T-helper 1 cell treated with Interleukin-12 subunit alpha and Interleukin-12 subunit beta and Interleukin-4 antibody, amounts not matched to agents 30 ng/mL and 1 ng/mL, for 36 hours (primary cell): ENCODE measurements around the gene FIBCD1. TPM values are rescaled to one million over a fixed set of nuclear protein-coding genes. Genes with fewer than 3 reads are reported as not detected.
"Not testable (repeated sequence)": the region's sequence is repeated elsewhere in the genome, so short reads cannot be mapped to it uniquely, and the experiment has no call there.

Source experiments
- intact Hi-C: fragments of 100-400 bp; cut with micrococcal nuclease; formaldehyde crosslinking; loops from one replicate; pipeline ENCODE4 v1.15.1; 2024
- total RNA-seq: library from RNA; stranded (reverse); gene quantifications from 2 replicates; pipeline ENCODE4 v1.2.3, GENCODE V29; 2022

Gene FIBCD1
- total RNA-seq, 1 donor from 2014 or later, result not detected

DNA sequence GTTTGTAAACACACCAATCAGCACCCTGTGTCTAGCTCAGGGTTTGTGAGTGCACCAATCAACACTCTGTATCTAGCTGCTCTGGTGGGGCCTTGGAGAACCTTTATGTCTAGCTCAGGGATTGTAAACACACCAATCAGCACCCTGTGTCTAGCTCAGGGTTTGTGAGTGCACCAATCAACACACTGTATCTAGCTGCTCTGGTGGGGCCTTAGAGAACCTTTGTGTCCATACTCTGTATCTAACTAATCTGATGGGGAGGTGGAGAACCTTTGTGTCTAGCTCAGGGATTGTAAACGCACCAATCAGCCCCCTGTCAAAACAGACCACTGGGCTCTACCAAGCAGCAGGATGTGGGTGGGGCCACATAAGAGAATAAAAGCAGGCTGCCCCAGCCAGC lies 28.4 kb downstream of the FIBCD1 start:
- intact Hi-C loops, result not testable (repeated sequence)

DNA sequence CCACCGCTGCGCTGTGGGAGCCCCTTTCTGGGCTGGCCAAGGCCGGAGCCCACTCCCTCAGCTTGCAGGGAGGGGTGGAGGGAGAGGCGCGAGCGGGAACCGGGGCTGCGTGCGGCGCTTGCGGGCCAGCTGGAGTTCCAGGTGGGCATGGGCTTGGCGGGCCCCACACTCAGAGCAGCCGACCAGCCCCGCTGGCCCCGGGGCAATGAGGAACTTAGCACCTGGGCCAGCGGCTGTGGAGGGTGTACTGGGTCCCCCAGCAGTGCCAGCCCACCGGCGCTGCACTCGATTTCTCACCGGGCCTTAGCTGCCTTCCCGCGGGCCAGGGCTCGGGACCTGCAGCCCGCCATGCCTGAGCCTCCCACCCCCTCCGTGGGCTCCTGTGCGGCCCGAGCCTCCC lies 29.0 kb downstream of the FIBCD1 start:
- intact Hi-C loops, result not testable (repeated sequence)

DNA sequence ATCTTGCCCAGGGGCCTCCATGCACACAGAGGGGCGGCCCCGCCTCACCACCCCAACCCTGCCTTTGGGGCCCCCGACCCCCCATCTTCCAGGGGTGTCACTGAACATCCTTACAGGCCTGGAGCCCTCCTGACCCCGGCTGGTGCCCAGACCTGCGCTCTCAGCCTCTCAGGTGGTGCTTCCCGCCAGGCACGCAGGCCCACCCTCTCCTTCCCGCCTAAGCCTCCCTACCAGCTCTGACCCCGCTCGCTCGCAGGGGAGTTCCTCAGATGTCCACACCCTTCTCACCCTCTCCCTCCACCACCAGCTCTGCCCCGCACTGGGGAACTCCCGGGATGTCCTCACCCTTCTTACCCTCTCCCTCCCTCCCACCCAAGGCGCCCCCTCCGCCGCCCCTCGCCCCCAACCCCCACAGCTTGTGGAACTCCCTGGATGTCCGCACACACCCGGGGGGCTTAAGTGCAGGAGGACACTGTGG lies 30.1 kb downstream of the FIBCD1 start:
- intact Hi-C loops, result no loop called here

DNA sequence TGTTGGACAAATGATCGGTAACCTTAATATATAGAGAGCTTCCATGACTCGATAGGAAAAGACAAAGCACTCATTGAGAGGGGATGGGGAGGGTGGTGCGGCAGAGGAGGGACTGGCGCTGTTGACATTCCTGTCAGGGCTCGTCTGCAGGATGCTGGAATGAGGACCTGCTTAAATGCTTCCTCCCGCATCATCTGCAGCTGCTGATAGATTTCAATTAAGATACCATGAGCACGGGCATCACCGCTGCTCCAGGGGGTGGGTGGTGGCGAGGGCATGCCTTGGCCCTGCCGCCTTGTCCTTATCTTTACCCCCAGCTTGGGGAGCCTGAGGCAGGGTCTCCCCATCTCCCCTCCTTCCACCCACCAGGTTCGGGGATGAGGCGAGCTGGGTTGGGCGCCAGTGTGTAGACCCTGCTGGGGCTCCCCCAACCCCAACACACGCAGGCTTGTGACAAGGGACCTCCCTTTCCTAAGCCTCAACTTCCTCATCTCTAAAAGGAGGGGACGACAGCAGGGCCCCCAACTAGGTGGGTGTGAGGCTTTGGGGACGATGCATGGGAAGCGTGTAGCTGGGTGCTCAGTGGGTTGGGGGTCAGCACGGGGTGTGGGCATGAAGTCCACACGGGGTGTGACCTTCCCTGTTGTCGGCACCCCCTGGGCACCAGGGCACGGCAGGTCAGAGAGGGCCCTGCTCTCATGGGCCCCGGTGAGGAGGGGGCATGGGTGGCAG lies 30.7 kb downstream of the FIBCD1 start:
- intact Hi-C loops, result no loop called here

DNA sequence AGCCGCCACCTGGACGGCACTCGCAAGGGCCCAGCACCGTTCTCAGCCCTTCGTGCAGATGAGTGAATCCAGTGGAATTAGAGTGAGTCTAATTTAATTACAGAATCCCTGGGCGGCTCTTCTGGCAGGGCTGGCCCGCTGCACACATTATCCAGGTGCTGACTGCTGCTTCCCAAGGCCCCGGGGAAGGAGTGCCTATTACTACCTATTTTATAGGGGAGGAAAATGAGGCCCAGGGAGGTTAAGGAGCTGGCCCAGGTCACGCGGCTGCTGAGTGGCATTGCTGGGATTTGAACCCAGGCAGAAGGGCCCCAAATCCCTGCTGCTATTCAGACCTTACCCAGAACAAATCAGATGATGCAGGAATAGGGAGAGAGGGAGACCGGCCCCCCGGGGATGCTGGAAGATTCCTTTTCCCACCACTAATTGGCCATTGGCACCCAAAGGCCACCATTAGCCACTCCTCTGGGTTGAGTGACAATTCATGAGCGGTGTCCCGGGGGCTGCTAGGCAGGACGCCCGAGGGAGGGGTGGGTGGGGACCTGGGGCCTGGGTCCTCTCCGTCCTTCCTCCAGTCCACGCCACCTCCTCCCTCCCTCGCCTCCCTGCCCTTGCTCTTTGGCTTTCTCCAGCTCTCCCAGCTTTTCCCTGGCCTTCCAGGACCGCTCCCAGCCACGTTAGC lies 32.2 kb downstream of the FIBCD1 start:
- intact Hi-C loops, result no loop called here

DNA sequence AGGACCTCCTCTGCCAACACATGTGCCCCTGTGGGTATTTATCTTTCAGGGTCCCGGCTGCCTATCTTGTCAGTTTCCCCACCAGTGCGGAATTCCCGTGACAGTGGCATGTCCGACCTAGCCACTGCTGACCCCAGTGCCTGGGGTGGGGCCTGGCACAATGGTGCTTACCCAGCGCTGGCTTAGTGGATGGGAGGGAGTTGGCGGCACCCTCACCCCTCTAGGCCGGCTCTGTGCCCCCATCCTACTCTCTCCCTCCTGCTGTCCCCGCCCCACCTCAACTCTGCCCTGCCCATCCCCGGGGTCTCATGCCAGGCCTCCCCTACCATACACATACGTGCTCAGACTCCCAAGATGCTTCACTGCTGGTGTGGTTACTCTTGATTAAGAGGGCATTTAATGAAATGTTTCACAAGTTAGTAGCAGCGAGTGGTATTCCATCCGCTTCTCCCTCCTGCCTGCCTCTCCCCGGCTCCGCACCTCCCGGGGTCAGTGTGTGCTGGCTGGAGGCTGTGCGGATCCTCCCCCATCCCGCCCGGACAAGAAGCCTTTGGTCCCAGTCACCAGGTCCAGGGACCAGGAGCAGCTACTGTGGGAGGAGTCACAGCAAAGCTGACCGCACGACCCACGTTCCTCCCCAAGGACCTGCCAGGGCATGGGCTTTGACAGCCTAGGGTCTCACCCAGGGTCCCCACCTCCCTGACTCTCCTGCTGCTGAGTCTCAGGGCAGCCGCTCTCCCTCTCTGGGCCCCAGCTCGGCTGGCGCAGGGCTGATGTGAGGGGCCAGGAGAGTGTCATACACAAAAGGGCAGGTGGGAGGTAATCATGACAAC lies 32.9 kb downstream of the FIBCD1 start:
- intact Hi-C loops, result no loop called here

DNA sequence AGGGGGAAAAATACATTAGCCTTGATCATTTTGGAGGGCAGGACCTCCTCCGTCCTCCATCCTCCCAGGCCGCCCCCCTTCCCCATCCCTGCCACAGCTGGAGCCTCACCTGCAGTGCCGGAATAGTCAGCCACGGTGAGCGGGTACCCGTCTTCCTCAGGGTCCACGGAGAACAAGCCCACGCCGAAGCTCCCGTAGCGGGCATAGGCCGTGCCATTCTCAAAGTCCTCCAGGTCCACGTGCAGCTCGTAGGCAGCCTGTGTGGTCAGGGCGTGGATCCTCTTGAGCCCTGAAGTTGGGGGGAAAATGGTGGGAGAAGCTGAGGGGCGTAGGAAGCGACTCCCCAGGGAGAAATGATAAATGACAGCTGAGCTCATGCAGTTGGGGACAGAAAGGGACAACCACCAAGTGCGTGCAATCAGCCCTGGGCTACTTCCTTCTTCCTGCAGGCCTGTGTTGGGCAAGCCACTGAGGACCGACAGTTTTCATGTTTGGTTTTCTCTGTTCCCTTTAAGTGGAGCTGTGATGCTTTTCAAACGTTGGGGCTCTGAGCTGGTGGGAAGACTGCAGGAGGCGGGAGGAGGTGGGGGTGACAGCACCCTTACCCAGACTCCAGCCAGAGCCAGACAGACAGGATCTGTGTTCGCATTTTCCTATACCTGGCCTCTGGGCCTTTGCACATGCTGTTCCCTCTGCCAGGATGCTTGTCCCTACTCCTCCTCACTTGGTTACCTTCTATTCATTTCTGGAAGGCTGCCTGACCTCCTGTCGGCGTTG lies 33.7 kb downstream of the FIBCD1 start:
- intact Hi-C loops, result no loop called here

DNA sequence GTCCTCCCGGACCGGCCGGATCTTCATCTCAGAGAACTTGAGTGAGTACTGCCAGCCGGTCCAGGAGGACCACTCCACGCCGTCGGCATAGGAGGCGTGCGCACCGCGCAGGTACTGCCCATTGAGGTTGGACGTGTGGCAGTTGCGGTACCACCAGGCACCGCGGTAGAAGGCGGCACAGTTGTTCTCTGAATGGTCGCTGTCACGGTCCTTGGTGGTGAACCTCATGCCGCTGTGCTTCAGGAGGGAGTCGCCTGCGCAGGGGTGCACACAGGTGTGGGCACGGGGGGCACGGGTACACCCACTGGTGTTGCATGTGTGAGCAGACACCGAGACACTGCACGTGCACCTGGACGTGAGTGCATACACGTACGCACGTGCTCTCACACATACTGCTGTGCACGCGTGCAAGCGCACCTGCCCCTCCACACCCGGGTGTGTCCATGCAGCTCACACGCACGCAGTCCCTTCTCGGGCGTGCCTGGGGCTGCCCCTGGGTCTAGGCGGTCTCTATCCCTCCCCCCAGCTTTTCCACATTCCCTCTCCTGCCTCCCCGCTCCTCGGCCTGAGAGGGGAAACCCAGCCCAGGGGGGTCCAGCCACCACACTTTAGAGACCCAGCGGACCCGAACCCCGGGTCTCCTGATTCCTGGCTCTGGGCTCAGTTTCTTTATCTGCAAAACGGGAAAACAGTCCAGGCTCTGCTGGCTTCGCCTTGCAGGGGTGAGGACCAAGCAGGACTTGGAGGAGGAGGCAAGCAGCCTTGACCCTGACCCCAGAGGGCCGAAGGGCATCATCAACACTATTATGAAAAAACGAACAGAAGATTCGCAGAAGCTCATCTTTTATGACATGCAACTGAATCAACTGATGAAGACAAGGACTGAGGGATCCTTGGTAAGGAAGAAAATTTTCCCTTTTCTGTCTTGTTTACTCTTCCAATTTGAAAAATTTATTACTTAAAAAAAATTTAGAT lies 34.7 kb downstream of the FIBCD1 start:
- intact Hi-C loops, result no loop called here

DNA sequence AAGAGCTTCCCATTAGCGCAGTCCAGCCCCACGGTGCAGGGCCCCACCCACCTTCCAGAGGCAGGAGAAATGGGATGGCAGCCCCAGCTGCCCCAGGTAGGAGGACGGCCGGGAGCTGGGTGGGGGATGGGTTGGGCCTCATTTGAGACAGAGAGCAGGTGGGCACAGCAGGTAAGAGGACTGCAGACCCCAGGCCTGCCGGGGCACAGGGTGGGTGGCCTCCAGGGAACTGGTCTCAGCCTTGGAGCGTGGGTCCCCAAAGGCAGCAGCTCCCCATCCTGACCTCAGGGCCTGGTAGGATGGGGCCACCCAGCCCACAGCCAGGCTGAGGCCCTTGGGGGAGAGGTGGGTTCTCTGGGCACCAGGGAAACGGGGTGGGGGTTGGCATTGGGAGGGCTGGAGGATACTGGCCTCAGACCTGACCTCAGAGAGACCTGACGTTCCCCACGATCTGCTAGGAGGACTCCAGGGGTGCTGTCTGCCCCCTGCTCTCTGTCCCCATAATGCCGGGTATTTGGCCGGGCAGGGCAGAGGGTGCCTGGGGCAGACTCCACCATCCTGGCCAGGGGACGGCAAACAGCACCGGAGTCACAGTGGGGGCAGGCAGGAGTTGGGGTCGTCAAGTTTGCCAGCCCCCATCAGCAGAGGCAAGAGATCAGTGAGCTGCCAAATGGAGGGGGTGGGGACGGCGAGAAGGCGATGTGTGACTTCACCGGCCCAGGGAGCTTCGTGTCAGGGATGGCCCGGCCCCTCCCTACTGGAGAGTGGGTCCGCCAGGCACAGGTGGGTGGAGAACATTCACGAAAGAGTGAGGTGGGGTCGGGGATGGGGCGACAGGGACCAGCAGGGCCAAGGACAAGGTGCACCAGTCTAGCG lies 35.6 kb downstream of the FIBCD1 start:
- intact Hi-C loops, result no loop called here

DNA sequence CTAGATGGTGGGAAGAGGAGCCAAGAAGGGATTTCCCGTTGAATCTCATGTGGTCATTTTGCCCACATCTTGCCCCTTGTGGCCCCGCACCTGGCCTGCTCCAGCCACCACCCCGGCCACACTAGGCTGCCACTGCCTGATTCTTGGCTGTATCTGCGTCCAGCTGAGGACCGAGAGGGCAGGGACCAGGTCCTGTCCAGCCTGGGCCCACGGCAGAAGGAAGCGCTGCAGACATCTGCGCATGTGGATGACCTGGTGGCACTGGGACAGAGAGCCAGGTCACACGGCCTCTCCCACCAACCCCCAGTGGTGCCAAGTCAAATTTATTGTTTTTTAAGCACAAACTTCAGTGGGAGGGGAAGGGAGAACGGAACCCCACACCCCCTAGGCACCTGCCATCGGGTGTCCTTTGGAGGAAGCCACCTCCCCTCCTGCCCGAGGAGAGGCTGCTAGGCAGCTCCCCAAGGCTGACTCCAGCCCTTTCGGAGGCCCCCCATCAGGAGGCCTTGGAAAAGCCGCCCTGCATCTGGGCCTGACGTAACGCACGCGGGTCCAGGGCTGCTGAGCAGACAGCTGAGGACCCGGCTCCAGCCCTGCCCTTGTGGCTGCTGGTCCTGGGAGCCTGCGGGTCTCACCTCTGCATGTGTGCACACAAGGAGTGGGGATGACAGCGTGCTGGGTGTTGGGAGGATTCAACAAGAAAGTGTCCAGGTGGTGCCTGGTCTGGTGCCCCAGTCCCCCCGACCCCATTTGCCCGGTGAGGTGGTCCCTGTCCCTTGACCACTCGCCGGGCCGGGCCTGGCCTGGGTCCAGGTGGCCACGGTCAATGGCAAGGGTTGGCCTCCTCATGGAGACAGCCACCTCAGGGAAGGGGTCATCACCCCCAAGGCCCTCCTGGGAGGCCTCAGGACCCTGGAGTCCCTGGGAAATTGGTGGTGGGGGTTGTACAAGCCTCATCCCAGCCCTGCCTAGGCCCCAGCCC lies 36.6 kb downstream of the FIBCD1 start:
- intact Hi-C loops, result no loop called here

DNA sequence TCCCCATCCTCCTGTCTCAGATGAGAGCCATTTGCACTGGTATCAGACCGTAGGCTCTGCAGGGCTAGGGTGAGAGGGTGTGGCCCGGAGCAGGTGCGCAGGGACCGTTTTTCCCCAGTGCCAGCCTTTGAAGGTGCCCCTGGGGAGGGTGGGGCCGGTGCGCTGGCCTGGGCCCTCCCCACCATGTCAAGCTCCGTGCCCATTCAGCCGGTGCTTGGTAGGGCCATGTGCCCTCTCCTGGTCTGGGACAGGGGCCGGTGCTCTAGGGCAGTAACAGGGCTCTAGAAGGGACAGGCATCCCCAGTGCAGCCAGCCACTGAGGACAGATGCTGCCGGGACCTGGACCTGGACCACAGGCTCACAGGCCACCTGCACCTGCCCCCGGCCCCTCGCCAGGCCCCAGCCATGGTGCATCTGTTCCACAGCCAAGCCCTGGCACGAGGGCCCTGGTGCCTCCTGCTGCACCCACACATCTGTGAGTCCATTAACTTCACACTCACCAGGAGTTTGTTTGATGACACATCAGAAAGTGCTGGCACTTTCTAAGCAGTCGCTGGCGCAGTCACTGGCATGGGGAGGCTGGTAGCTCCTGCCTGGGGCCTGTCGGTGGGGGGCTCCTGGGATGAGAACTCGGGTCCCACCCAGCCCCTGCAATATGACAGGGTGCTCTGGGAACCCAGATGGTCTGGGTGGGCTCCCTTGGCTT lies 37.4 kb downstream of the FIBCD1 start:
- intact Hi-C loops, result no loop called here

DNA sequence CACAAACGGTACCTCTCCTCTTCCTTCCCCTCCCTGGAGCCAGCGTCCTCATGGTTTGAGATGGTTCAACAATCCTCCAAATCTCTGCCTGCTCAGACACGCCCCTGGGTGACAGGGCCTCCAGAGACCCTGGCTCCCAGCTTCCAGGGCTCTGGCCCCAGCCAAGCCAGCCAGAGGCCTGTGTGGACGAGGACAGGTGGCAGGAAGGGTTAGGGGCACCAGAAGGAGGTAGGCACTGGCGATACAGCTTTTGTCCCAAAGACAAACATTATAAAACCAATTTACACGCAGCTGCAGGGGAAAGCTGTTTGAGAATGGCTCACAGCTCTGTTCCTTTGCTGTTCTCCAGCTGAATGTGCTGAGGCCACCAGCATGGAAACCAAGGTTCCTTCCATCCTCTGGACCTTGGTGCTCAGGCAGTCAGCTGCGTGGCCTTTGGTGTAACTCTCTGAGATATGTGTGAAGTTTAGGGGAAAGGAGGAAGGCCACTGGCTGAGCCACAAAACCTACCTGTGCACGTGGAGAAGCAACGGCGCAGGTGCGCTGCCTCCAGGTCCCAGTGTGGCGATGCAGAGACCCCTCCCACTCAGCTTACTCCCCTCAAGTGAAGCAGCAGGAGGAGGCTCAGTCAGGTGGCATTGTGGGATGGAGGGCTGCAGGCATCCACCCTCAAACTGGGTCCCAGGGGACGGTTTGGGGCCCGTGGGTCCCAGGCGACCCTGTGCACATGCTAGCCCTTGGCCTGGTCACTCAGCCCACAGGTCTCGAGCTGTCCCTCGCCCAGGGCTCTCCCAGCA lies 38.1 kb downstream of the FIBCD1 start:
- intact Hi-C loops, result no loop called here

DNA sequence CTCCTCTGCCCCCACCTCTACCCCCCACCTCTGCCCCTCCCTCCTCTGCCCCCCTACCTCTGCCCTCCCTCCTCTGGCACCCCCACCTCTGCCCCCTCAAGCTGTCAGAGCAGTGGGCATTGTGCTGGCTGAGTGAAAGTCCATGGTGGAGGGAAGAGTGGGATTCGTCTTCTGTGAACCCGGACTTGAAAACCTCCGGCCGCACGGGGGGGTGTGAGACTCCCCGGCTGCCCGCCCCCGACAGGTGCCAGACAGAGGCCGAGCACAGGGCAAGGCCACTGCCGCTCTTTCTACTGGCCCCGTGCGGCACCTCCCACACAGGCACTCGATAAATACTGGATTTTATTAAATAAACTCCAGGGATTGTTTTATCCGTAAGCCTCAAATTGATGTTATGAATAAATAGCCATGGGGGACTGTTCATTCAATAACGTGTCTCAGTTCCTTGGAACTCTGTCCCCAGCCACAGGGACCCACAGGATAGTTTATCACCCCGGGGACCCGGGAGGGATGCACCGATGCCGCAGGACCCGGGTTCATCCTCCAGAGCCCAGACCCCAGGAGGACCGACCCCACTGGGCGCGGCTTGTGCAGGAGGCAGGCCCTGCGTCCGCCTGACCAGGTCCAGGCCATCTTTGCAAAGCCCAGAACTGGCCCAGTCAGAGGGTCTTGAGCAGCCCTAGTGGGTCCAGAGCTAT lies 39.8 kb downstream of the FIBCD1 start:
- intact Hi-C loops, result no loop called here

DNA sequence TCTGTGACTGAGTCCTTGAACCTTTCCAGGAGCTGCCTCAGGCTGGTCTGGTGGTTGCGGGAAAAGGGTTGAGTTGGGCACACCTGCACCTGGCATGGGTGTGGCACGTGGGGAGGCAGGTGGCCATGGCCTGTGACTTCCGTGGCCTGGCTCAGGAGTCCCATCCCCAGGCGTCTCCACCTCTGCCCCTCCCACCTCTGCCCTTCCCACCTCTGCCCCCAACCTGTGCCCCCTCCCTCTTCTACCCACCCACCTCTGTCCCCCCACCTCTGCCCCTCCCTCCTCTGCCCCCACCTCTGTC lies 40.5 kb downstream of the FIBCD1 start:
- intact Hi-C loops, result no loop called here

DNA sequence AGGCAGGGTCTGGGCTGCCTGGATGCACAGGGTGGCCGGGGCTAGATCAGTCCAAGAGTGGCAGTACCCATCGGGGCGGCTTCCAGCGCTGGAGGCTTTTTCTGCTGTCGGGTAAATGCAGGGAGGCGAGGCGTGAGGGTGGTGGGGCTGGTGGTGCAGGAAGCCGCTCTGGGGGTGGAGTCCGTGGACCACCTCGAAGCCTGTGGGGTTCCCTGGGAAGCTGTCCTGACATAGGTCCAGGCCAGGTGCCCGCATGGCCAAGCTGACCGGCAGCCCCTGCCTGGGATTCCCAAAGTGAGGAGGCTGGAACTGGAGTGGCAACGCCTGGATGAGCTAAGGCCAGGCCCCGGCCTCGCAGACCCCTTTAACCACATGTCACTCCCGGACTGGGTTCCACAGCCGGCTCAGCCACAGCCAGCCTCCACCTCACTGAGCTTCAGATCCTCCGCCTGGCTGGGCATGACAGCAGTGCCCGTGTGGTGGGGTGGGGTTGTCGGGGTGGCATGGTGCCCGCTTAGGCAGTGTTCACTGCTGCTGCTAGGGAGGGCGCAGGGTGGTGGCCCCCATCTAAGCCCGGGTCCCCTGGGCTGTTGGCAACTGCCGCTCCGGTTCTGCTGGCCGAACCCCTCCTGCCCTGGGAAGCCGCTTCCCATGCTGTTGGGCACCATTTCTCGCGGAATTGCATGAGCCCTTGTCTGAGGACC lies 41.0 kb downstream of the FIBCD1 start:
- intact Hi-C loops, result no loop called here
